ENCODE data around the gene CRLF2.
A peak's percentile ranks its signal among the peaks of the same experiment; 100 is the strongest.
"Not testable (repeated sequence)": the region's sequence is repeated elsewhere in the genome, so short reads cannot be mapped to it uniquely, and the experiment has no call there.

Gene CRLF2

DNA sequence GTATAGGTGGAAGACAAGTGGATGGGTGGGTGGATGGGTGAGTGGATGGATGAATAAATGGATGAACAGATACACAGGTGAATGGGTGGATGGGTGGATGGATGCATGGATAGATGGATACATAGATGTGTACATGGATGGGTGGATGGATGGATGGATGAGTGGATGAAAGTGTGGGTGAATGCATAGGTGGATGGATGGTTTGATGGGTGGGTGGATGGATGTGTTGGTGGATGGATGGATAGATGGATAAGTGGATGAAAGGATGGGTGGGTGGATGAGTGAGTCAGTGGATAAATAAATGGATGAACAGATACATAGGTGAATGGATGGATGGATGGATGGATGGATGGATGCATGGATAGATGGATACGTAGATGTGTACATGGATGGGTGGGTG lies 1.6 kb downstream of the CRLF2 start:
- DNase-seq = no peak

DNA sequence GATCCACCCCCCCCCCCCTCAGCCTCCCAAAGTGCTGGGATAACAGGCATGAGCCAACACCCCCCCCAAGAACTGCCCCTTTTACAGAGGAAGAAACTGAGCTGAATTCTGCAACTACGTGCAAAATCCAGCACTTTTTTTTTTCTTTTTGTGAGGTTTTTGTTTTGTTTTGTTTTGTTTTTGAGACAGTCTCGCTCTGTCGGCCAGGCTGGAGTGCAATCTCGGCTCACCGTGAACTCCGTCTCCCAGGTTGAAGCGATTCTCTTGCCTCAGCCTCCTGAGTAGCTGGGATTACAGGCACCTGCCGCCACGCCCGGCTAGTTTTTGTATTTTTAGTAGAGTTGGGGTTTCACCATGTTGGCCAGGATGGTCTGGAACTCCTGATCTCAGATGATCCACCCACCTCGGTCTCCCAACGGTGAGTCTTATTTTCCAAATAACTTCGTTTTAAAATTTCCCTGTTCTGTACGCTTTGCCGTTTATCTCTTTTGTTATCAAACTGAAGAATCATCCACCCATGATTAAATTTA lies 4.9 kb downstream of the CRLF2 start:
- DNase-seq = no peak

DNA sequence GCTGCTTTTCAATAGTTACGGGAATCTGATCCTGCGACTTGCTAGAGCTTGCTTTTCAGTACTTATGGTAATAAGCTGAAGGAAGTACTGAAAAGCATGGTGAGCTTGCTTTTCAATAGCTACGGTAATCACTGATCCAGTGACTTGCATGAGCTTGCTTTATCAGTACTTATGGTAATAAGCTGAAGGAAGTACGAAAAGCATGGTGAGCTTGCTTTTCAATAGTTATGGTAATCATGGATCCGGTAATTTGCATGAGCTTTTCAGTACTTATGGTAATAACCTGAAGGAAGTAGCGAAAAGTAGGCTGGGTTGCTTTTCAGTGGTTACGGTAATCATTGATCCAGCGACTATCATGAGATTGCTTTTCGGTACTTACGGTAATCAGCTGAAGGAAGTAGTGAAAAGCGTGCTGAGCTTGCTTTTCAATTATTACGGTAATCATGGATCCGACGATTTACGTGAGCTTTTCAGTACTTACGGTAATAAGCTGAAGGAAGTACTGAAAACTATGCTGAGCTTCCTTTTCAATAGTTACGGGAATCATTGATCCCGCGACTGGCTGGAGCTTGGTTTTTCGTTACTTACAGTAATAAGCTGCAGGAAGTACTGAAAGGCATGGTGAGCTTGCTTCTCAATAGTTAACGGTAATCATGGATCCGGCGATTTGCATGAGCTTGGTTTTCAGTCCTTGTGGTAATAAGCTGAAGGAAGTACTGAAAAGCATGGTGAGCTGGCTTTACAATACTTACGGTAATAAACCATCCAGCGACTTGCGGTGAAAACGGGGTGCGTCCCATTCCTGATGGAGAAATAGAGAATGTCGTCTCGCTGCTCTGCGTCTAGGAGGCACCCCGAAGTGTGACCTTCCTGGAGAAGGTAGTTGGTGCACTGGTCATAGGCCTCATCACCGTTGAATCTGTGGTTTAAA lies 6.5 kb downstream of the CRLF2 start:
- DNase-seq = peak; percentile 94

DNA sequence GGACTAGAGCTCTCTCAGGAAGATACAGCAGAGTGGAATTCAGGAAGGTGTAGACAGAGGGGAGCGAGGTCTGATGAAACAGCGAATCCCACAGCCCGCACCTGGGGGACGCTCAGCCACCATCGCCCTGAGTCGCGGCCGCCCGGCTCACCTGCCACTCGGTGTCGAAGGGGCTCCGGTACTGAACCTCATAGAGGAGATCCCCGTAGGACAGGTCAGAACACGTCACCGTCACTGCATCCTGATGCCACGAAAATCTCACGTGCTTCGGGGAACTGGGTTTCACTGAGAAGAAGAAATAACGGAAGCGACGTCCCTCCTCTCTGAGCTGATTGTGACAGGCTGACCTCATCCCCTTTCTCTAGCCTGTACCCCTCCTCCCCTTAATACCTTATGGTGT lies 10.2 kb downstream of the CRLF2 start:
- DNase-seq = no peak

DNA sequence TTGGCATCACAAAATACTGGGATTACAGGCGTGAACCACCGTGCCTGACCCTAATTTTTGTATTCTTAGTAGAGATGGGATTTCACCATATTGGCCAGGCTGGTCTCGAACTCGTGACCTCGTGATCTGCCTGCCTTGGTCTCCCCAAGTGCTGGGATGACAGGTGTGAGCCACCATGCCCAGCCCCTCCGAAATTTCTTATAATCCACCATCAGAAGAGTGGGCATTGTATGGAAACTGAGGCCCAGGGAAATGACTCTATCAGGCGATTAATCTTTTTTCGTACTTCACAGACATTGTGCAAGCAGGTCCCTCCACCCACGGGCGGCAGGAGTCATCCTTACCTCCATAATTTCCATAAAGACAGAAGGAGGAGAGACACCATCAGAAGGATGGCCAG lies 16.0 kb downstream of the CRLF2 start:
- no peak for DNase-seq

DNA sequence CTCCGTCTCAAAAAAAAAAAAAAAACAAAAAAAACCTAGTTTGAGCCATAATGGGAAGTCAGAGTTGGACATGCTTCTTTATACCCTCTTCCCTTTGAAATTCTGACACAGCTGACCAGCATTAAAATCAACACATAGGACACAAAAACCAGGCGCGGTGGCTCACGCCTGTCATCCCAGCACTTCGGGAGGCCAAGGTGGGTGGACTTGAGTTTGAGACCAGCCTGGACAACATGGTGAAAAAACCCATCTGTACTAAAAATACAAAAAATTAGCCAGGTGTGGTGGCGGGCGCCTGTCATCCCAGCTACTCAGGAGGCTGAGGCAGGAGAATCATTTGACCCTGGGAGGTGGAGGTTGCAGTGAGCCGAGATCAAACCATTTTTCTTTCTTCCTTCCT lies 20.3 kb downstream of the CRLF2 start:
- DNase-seq = not testable (repeated sequence)

DNA sequence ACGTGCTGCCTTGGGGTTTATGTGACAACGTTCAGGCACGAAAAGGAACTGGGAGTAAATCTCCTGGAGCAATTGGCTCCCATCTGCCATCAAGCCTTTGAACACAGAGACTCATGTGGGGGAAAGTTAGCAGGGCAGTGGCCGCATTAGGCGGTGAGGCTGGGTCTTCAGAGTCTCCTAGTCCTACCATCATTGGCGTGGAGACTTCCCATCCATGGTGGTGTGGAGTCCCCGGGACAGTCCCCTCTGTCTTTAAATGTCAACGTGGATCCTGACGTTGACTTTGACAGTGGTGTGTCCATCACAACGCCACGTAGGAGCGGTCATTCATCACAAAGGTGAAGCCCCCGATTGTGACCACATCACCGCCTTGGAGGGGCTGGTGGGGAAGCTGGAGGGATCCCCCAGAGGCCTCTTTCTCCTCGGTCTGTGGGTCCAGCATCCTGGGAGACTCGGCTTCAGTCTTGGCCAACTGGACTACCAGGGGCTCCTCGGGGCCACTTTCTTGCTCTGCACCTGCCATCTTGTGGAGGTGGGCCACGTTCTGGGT lies 21.8 kb downstream of the CRLF2 start:
- no peak for DNase-seq

DNA sequence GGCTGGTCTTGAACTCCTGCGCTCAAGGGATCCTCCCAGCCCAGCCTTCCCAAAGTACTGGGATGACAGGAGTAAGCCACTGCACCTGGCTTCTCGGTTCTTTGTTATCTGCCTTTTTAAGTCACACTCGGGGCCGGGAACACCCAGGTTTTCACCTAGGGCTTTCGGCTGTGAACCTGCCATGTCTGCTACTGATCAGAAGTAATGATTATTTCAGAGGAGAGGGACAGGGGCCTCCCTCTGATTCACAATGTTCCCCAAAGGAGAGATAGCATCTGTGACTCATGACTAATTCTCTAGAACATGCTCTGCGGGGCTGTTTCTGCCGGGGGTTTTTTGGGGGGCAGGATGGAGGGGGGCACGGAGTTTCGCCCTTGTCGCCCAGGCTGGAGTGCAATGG lies 26.9 kb downstream of the CRLF2 start:
- no peak for DNase-seq

DNA sequence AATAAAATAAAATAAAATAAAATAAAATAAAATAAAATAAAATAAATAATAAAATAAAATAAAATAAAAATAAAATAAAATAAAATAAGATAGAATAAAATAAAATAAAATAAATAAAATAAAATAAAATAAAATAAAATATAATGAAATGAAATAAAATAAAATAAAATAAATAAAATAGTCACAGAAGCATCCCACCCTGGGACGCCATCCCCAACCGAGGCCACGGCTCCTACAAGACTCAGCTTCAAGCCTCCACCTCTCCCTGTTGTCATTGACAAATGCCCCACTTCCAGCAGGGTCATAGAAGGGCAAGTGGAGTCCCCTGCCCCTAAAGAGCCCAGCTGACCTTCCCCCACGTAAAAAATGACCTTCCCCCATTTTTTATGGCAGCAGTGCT lies 30.2 kb downstream of the CRLF2 start:
- no peak for DNase-seq

DNA sequence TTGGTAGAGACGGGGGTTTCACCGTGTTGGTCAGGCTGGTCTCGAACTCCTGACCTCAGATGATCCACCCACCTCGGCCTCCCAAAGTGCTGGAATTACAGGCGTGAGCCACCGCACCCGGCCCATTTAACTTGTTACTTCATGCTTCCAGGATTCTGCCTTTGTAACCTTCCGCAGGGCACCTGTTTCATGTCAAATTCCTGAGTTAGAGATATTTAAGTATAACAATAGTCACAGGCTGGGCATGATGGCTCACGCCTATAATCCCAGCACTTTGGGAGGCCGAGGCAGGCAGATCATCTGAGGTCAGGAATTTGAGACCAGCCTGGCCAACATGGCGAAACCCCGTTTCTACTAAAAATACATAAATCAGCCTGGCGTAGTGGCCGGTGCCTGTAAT lies 30.8 kb downstream of the CRLF2 start:
- not testable (repeated sequence) for DNase-seq

DNA sequence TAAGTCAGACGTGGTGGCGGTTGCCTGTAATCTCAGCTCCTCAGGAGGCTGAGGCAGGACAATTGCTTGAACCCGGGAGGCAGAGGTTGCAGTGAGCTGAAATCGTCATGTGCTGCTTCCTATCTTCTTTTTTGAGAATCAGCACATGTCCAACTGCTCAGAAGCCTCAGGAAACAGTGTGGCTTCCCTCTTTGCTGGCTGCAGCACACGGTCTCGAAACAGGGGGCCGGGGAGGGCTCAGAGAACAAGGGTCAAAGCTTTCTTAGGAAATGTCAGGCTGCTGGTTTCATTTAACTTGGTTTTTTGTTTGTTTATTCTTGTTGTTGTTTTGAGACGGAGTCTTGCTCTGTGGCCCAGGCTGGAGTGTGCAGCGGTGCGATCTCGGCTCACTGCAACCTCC lies 31.3 kb downstream of the CRLF2 start:
- no peak for DNase-seq

DNA sequence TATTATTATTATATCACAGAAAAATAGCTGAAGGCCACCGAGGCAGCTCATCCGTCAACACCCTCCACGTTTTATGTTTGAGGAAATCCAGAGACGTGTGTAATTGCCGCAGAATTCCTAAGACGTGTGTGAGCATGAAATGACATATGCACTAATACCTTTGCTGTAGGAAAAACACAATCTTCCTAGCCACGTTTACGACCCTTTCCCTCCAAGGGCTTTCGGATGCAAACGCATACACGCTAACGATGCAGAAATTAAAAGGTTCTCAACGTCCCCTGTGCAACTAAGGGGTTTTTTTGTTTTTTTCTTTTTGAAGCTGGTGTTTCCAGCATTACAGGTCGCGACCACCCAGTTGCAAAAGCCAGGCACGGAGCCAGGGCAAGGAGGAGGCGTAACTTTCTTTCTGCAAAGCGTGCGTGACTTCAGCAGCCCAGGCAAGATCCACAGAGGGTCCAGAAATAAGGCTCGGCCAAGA lies 33.8 kb downstream of the CRLF2 start:
- peak; percentile 10 for DNase-seq

DNA sequence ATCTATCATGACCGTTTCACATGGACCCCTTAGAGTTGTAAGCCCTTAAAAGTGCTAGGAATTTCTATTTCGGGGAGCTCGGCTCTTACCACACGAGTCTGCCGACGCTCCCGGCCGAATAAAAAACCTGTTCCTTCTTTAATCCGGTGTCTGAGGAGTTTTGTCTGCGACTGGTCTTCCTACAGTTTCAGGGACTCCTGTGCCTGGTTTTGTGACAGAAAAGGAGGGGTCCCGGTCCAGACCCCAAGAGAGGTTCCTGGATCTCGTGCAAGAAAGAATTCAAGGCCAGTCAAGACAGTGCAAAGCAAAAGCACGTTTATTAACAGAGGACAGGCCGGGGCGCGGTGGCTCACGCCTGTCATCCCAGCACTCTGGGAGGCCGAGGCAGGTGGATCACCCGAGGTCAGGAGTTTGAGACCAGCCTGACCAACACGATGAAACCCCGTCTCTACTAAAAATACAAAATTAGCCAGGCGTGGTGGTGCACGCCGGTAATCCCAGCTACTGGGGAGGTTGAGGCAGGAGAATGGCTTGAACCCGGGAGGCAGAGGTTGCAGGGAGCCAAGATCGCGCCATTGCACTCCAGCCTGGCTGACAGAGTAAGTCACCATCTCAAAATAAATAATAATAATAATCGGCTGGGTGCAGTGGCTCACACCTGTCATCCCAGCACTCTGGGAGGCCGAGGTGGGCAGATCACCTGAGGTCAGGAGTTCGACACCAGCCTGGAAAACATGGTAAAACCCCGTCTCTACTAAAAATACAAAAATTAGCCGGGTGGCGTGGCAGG lies 35.7 kb downstream of the CRLF2 start:
- peak; percentile 4 for DNase-seq

DNA sequence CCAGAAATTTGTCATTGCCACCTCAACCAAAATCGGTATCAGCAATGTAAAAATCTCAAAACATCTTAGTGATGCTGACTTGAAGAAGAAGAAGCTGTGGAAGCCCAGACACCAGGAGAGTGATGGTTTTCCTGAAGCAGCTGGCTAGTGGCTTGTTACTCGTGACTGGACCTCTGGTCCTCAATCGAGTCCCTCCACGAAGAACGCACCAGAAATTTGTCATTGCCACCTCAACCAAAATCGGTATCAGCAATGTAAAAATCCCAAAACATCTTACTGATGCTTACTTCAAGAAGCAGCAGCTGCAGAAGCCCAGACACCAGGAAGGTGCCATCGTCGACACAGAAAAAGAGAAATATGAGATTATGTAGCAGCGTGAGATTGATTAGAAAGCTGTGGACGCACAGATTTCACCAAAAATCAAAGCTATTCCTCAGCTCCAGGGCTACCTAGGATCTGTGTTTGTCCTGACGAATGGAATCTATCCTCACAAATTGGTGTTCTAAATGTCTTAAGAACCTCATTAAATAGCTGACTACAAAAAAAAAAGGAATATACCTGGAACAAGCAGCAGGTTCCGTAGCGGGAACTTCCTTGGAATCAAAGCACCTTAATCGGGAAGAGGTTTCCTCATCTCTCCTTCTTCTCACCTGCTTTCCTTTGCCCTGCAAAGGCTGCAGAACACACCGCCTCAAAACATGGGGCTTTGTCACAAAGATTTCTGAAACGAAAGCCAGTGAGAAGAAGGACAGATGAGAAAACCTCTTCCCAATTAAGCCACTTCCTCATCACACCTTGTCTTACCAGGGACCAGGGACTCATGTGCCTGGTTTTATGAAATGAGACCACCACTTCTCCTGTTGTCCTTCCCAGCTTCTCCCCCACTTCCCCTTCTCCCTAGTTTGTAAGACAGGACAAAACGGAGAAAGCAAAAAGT lies 37.6 kb downstream of the CRLF2 start:
- DNase-seq = peak; percentile 7

DNA sequence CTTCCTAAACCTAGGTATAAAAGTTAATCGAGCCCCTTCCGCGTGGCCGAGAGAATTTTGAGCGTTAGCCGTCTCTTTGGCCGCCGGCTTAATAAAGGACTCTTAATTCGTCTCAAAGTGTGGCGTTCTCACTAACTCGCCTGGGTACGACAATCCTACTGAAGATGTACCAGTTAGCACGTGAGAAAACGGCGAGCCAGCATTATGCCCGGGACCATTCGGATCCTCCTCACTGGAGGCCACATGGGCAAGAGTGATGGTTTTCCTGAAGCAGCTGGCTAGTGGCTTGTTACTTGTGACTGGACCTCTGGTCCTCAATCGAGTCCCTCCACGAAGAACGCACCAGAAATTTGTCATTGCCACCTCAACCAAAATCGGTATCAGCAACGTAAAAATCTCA lies 39.0 kb downstream of the CRLF2 start:
- not testable (repeated sequence) for DNase-seq

DNA sequence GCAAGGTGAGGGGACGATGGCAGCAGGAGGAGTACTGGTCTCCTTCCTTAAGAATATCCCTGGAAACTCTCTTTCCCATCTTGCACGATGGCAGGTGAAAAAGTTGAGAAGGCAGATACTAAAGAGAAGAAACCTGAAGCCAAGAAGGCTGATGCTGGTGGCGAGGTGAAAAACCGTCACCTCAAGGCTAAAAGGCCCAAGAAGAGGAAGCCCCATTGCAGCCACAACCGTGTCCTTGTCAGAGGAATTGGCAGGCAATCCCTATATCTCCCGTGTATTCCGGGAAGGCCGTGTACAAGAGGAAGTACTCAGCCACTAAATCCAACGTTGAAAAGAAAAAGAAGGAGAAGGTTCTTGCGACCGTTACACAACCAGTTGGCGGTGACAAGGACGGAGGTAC lies 40.0 kb downstream of the CRLF2 start:
- DNase-seq = no peak

DNA sequence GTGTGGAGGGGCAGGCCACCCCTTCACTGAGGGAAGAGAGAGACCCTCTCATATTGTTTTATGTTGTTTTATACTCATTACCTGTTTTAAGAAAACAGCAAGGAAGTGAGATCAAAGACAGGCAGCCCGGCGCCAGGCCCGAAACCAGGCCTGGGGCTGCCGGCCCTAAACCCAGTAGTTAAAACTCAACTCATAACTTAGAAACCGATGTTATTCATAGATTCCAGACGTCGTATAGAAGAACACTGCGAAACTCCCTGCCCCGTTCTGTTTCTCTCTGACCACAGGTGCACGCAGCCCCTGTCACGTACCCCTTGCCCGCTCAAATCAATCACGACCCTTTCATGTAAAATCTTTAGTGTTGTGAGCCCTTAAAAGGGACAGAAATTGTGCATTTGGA lies 40.5 kb downstream of the CRLF2 start:
- not testable (repeated sequence) for DNase-seq

DNA sequence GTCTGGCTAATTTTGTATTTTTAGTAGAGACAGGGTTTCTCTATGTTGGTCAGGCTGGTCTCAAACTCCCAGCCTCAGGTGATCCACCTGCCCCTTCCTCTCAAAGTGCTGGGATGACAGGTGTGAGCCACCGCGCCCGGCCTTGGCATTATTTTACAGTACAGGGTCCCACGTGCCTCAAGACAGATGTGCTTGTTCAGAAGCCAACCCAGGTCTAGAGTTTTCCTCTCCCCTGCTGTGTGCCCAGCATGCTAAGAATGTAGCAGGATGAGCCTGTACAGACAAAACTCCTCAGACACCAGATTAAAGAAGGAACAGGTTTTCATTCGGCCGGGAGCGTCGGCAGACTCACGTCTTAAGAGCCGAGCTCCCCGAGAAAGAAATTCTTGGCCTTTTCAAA lies 42.2 kb downstream of the CRLF2 start:
- DNase-seq = no peak

DNA sequence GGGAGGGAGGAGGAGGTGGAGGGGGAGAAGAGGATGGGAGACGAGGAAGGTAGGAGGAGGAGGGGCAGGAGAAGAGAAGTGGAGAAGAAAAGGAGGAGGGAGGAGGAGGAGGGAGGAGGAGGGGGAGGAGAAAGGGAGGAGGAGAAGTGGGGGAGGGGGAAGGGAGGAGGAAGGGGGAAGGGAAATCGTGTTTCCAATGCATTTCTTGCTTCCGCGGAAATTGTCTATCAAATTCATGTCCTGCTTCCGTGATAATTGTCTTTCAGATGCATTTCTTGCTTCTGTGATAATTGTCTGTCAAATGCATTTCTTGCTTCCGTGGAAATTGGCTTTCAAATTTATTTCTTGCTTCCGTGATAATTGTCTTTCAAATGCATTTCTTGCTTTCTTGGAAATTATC lies 43.3 kb downstream of the CRLF2 start:
- DNase-seq = no peak

DNA sequence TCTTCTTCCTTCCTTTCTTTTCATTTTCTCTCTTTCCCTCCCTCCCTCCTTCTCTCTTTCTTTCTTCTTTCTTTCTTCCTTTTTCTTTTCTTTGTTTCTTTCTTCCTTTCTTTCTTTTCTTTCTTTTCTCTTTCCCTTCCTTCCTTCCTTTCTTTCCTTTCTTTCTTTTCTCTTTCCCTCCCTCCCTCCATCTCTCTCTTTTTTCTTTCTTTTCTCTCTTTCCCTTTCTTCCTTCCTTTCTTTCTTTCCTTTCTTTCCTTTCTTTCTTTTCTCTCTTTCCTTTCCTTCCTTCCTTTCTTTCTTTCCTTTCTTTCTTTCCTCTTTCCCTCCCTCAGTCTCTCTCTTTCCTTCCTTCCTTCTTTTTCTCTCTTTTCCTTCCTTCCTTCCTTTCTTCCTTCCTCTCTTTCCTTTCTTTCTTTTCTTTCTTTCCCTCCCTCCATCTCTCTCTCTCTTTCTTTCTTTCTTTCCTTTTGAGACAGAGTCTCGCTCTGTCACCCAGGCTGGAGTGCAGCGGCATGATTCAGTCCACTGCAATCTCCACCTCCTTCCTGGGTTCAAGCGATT lies 44.4 kb downstream of the CRLF2 start:
- DNase-seq = no peak

DNA sequence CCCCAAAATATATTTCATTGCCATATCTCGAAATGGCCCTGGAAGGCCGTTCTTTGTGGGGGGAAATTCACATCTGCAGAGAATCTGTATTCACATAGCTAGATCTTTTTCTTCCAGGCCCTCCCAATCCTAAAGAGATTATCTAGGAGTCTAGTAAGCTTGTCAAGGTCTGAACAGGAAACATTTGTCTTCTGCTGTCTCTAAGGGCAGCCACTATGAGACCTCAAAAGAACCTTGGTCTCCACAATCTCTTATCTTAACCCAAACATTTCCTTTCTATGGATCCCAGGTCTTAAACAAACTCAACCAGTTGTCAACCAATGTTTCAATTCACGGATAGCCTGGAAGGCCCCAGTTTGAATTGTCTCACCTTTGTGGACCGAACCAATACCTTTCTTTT lies 45.0 kb downstream of the CRLF2 start:
- DNase-seq = peak; percentile 51
